IMR-90 (cell line): ENCODE data around the gene CYP2A7. TPM values are rescaled to one million over a fixed set of nuclear protein-coding genes. Genes with fewer than 3 reads are reported as not detected.
"Not testable (repeated sequence)": the region's sequence is repeated elsewhere in the genome, so short reads cannot be mapped to it uniquely, and the experiment has no call there.

ENCODE experiments used
- ATAC-seq: fragments of 200-7000 bp; cut with Tn5 transposase; 2 replicates; pipeline ENCODE4 v1.9.1; 2020; ENCODE audit warnings: low read depth, mild to moderate bottlenecking, moderate library complexity
- BruUV-seq: library from RNA; stranded (reverse); fragments of 400-500 nt; replicated peaks from 2 replicates; lab custom pipeline; 2021; lab: Mats Ljungman, UMichigan
- CTCF ChIA-PET: fragments of 300-600 bp; formaldehyde crosslinking; extraction: SDS; loops from one replicate; lab custom pipeline; 2021; ENCODE audit warnings: antibody characterized with exemption; lab: Yijun Ruan, JAX
- POLR2A ChIA-PET: fragments of 300-600 bp; sonication (Branson Sonifier 250); formaldehyde crosslinking; loops from one replicate; lab custom pipeline; 2022; ENCODE audit warnings: antibody characterized with exemption; ENCODE audit not compliant: unreplicated experiment; lab: Charles Lee
- DNase-seq: peaks from one replicate; pipeline ENCODE4 v3.0.0; 2013
- H2AFZ ChIP-seq: replicated peaks from 2 replicates; pipeline ENCODE3; 2013; ENCODE audit warnings: low read length, mild to moderate bottlenecking; ENCODE audit not compliant: poor library complexity
- H2AK5ac ChIP-seq: 2 replicates; pipeline ENCODE4 v1.6.1; 2013; ENCODE audit warnings: low read depth, low read length, inconsistent platforms
- H2AK9ac ChIP-seq: replicated peaks from 2 replicates; pipeline ENCODE3; 2013; ENCODE audit warnings: mild to moderate bottlenecking, low read depth, low read length, moderate library complexity; ENCODE audit not compliant: poor library complexity
- H2BK120ac ChIP-seq: 2 replicates; pipeline ENCODE4 v1.6.1; 2013; ENCODE audit warnings: low read depth, low read length, inconsistent platforms
- H2BK15ac ChIP-seq: 3 replicates; pipeline ENCODE4 v1.6.1; 2013; ENCODE audit warnings: low read depth, low read length, inconsistent platforms
- H2BK20ac ChIP-seq: 2 replicates; pipeline ENCODE4 v1.6.1; 2013; ENCODE audit warnings: low read depth, mild to moderate bottlenecking, inconsistent platforms, low read length, moderate library complexity
- H2BK5ac ChIP-seq: 2 replicates; pipeline ENCODE4 v1.6.1; 2013; ENCODE audit warnings: mild to moderate bottlenecking, low read depth, low read length, inconsistent platforms; ENCODE audit not compliant: poor library complexity, severe bottlenecking
- H3K14ac ChIP-seq: replicated peaks from 2 replicates; pipeline ENCODE4 v1.6.1; 2013; ENCODE audit warnings: low read depth, low read length, inconsistent platforms
- H3K18ac ChIP-seq: 2 replicates; pipeline ENCODE4 v1.6.1; 2013; ENCODE audit warnings: low read depth, low read length, control low read depth
- H3K23ac ChIP-seq: 2 replicates; pipeline ENCODE4 v1.6.1; 2013; ENCODE audit warnings: low read depth, low read length, inconsistent platforms
- H3K27ac ChIP-seq: 2 replicates; pipeline ENCODE4 v1.5.1; 2013; ENCODE audit warnings: mild to moderate bottlenecking, control low read depth, low read length; ENCODE audit not compliant: insufficient read depth
- H3K27me3 ChIP-seq: 2 replicates; pipeline ENCODE4 v1.6.1; 2013; ENCODE audit warnings: low read length; ENCODE audit not compliant: control insufficient read depth, insufficient read depth
- H3K36me3 ChIP-seq: 2 replicates; pipeline ENCODE4 v1.6.1; 2013; ENCODE audit warnings: low read length, mixed read lengths; ENCODE audit not compliant: control insufficient read depth, insufficient read depth
- H3K4ac ChIP-seq: 2 replicates; pipeline ENCODE4 v1.6.1; 2013; ENCODE audit warnings: low read depth, low read length, inconsistent platforms
- H3K4me1 ChIP-seq: 2 replicates; pipeline ENCODE4 v1.6.1; 2013; ENCODE audit warnings: low read length, mixed read lengths; ENCODE audit not compliant: control insufficient read depth, insufficient read depth
- H3K4me2 ChIP-seq: 2 replicates; pipeline ENCODE4 v1.6.1; 2013; ENCODE audit warnings: low read depth, mild to moderate bottlenecking, control low read depth, low read length, moderate library complexity
- H3K4me3 ChIP-seq: 2 replicates; pipeline ENCODE4 v1.5.1; 2013; ENCODE audit warnings: low read depth, mild to moderate bottlenecking, control low read depth, low read length, moderate library complexity; ENCODE audit not compliant: insufficient read depth
- H3K56ac ChIP-seq: 2 replicates; pipeline ENCODE4 v1.6.1; 2013; ENCODE audit warnings: low read length, inconsistent platforms; ENCODE audit not compliant: insufficient read depth; ENCODE audit errors: extremely low read depth
- H3K79me1 ChIP-seq, 2 experiments: 2 replicates each; pipeline ENCODE4 v1.6.1; 2013; ENCODE audit warnings: low read length in 2 of 2, inconsistent platforms in 1 of 2, low read depth in 1 of 2
- H3K9ac ChIP-seq: 2 replicates; pipeline ENCODE4 v1.6.1; 2013; ENCODE audit warnings: low read depth, low read length, control low read depth
- H3K9me1 ChIP-seq: 2 replicates; pipeline ENCODE4 v1.6.1; 2013; ENCODE audit warnings: low read length, inconsistent platforms; ENCODE audit not compliant: insufficient read depth
- H3K9me3 ChIP-seq: 2 replicates; pipeline ENCODE4 v1.6.1; 2013; ENCODE audit warnings: low read length; ENCODE audit not compliant: control insufficient read depth, insufficient read depth
- H4K20me1 ChIP-seq: 2 replicates; pipeline ENCODE4 v1.6.1; 2013; ENCODE audit warnings: low read length, inconsistent platforms; ENCODE audit not compliant: insufficient read depth
- H4K5ac ChIP-seq: 2 replicates; pipeline ENCODE4 v1.6.1; 2013; ENCODE audit warnings: mild to moderate bottlenecking, low read depth, low read length, control low read depth
- H4K8ac ChIP-seq, 2 experiments: 2 replicates each; pipeline ENCODE4 v1.6.1; 2013; ENCODE audit warnings: low read depth in 2 of 2, low read length in 2 of 2, control low read depth in 1 of 2, inconsistent platforms in 1 of 2
- H4K91ac ChIP-seq: 2 replicates; pipeline ENCODE4 v1.6.1; 2013; ENCODE audit warnings: low read depth, low read length, inconsistent platforms; ENCODE audit not compliant: insufficient read depth
- WGBS, 2 experiments: methylation state at CpG; one replicate each; pipeline versions ENCODE4 v1.1.5 to v1.1.7; 2013; ENCODE audit warnings: missing lambda C conversion rate in 2 of 2; ENCODE audit not compliant: insufficient read length in 1 of 2; ENCODE audit errors: extremely low coverage in 2 of 2; 5-methylcytosine and 5-hydroxymethylcytosine counted together
- dilution Hi-C: fragments of 300-500 bp; cut with HindIII; formaldehyde crosslinking; loops from one replicate; pipeline ENCODE4 v1.14.3; 2018; ENCODE audit warnings: low sequenced_read_pairs; ENCODE audit not compliant: unreplicated experiment
- in situ Hi-C: fragments of 300-500 bp; cut with MboI; formaldehyde crosslinking; loops from 3 replicates; pipeline ENCODE4 v1.14.3; 2019; ENCODE audit warnings: low sequenced_read_pairs, inconsistent platforms, mixed read lengths
- intact Hi-C: fragments of 100-400 bp; cut with micrococcal nuclease; formaldehyde crosslinking; loops from 2 replicates; pipeline ENCODE4 v1.10.0; 2022
- polyA plus RNA-seq, 3 experiments: library from polyadenylated mRNA; depleted of rRNA; stranded (reverse); fragments of >200 nt; gene quantifications; 2 replicates each; pipeline ENCODE4 v1.2.3, GENCODE V29; 2012; ENCODE audit warnings: low replicate concordance in 1 of 3
- total RNA-seq: library from RNA; depleted of rRNA; stranded (reverse); fragments of >200 nt; gene quantifications from 2 replicates; pipeline ENCODE4 v1.2.3, GENCODE V29; 2012

Gene CYP2A7
- total and polyA plus RNA-seq, 2 of the 4 experiments (the other 2 are of a cell fraction), result not detected

DNA sequence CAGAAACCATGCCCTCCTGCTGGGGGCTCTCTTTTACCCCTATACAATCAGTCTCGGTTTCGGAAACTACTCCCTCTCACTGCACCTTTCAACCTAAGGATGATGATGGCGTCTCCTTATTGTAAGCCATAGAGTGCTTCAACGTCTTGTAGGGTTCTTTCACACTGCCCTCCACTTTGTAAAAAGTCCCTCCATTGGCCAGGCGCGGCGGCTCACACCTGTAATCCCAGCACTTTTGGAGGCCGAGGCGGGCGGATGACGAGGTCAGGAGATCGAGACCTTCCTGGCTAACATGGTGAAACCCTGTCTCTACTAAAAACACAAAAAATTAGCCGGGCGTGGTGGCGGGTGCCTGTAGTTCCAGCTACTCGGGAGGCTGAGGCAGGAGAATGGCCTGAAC lies 51.3 kb downstream of the CYP2A7 start:
- H3K4ac ChIP-seq, intact Hi-C loops, H4K5ac ChIP-seq, H4K20me1 ChIP-seq, dilution Hi-C loops, H3K9me1 ChIP-seq, H3K4me2 ChIP-seq, H2AFZ ChIP-seq, H3K79me1 ChIP-seq, H2AK9ac ChIP-seq, H3K9ac ChIP-seq, H4K8ac ChIP-seq, BruUV-seq, H2BK120ac ChIP-seq, H2BK5ac ChIP-seq, POLR2A ChIA-PET, H3K23ac ChIP-seq, H2BK20ac ChIP-seq, H3K4me1 ChIP-seq, DNase-seq, H4K91ac ChIP-seq, H3K9me3 ChIP-seq, H2BK15ac ChIP-seq, H3K14ac ChIP-seq, in situ Hi-C loops, ATAC-seq, CTCF ChIA-PET, H3K27me3 ChIP-seq, H3K27ac ChIP-seq, H3K4me3 ChIP-seq, H3K56ac ChIP-seq: not testable (repeated sequence)
- WGBS, 2 experiments, result 93% methylated on average over 3 of the region's 16 CpGs; no CpG with 5 or more reads in 1 of the 2 experiments
- Histone ChIP-seq H3K18ac (0 out of 2 replicates have a peak overlapping the region, but pooled peaks have one; percentile 47), H2AK5ac (0 out of 2 replicates have a peak overlapping the region, but pooled peaks have one; percentile 3), H3K36me3 (peaks cover 15% of the 10 kb centered on the region)
